Activated T-helper 1 cell treated with anti-CD3 and anti-CD28 coated beads, Interleukin-12 subunit alpha, Interleukin-12 subunit beta, Interleukin-2, Interleukin-4 antibody, amounts not matched to agents 30 ng/mL and 10 ng/mL and 1 ng/mL, durations not matched to agents 14 hours and 24 hours and 36 hours (primary cell): Measurements from ENCODE around the gene LETM1. TPM values are rescaled to one million over a fixed set of nuclear protein-coding genes. Genes with fewer than 3 reads are reported as not detected.
A peak's percentile ranks its signal among the peaks of the same experiment; 100 is the strongest.

Source experiments
- DNase-seq: peaks from one replicate; pipeline ENCODE4 v3.0.0; 2021; ENCODE audit warnings: low spot score
- H3K27ac Mint-ChIP-seq: one replicate; pipeline ENCODE4 v1.8.0; 2021; ENCODE audit warnings: mild to moderate bottlenecking, mixed read lengths
- H3K27me3 Mint-ChIP-seq: one replicate; pipeline ENCODE4 v1.8.0; 2022; ENCODE audit warnings: mild to moderate bottlenecking, moderate library complexity, mixed read lengths; ENCODE audit not compliant: insufficient read depth
- H3K36me3 Mint-ChIP-seq: one replicate; pipeline ENCODE4 v1.8.0; 2021; ENCODE audit warnings: low read depth, mixed read lengths
- H3K4me1 Mint-ChIP-seq: one replicate; pipeline ENCODE4 v1.8.0; 2021; ENCODE audit warnings: low read depth, mixed read lengths
- H3K4me3 Mint-ChIP-seq: one replicate; pipeline ENCODE4 v1.8.0; 2021; ENCODE audit warnings: mild to moderate bottlenecking, moderate library complexity, mixed read lengths
- H3K9me3 Mint-ChIP-seq: one replicate; pipeline ENCODE4 v1.8.0; 2021; ENCODE audit warnings: mixed read lengths
- intact Hi-C: fragments of 100-400 bp; cut with micrococcal nuclease; formaldehyde crosslinking; loops from one replicate; pipeline ENCODE4 v1.15.1; 2024
- total RNA-seq: library from RNA; stranded (reverse); gene quantifications from 2 replicates; pipeline ENCODE4 v1.2.3, GENCODE V29; 2022

The LETM1 gene
- total RNA-seq, 1 donor from 2014 or later, result 101 TPM

GRCh38 chr4:1870578-1871443, 14.9 kb upstream of the LETM1 start, which contains the start of gene NSD2:
NSD2 (plus strand) TSS chr4:1871393; CDS start chr4:1900655, 29,262 bp downstream.
- intact Hi-C loops, result loop anchor here (1.0 to 10.0 kb wide), 11 partner anchors 15 to 1204 kb away; partner anchors contain the start of genes CFAP99, CTBP1, FAM53A and GRK4
- no peaks in the 10 kb centered on the region for H3K9me3 Mint-ChIP-seq
- H3K27me3 Mint-ChIP-seq, result peaks cover 1% of the 10 kb centered on the region
- peaks cover 16% of the 10 kb centered on the region for H3K36me3 Mint-ChIP-seq
- H3K4me3 Mint-ChIP-seq, result peak within 1 kb of the TSS; percentile 100
- H3K4me1 Mint-ChIP-seq, result peaks cover 38% of the 10 kb centered on the region
- DNase-seq, result peak; percentile 89
- peak within 1 kb of the TSS; percentile 100 for H3K27ac Mint-ChIP-seq

GRCh38 chr4:1870328-1870577, 14.3 kb upstream of the LETM1 start:
- peaks cover 1% of the 10 kb centered on the region for H3K27me3 Mint-ChIP-seq
- intact Hi-C loops, result loop anchor here (1.0 to 10.0 kb wide), 9 partner anchors 14 to 1205 kb away; partner anchors contain the start of genes CFAP99, CTBP1, GRK4 and HAUS3
- H3K36me3 Mint-ChIP-seq, result peaks cover 16% of the 10 kb centered on the region
- no peaks in the 10 kb centered on the region for H3K9me3 Mint-ChIP-seq
- peak; percentile 83 for DNase-seq
- H3K4me1 Mint-ChIP-seq, result peaks cover 38% of the 10 kb centered on the region
- peak overlapping the region; percentile 88 for H3K4me3 Mint-ChIP-seq
- peak overlapping the region; percentile 95 for H3K27ac Mint-ChIP-seq

- intact Hi-C loops, result loop anchor here (1.0 to 10.0 kb wide), 9 partner anchors 13 to 1205 kb away; partner anchors contain the start of genes CFAP99, CTBP1, GRK4 and HAUS3
- H3K4me1 Mint-ChIP-seq, result peaks cover 34% of the 10 kb centered on the region
- no peaks in the 10 kb centered on the region for H3K9me3 Mint-ChIP-seq
- no peak for DNase-seq
- peaks cover 1% of the 10 kb centered on the region for H3K27me3 Mint-ChIP-seq
- peaks cover 15% of the 10 kb centered on the region for H3K36me3 Mint-ChIP-seq
- peak overlapping the region; percentile 95 for H3K27ac Mint-ChIP-seq
- peak overlapping the region; percentile 88 for H3K4me3 Mint-ChIP-seq
Observed at GRCh38 chr4:1869530-1870327, 13.8 kb upstream of the LETM1 start.

GRCh38 chr4:1868912-1869311, 13.0 kb upstream of the LETM1 start:
- DNase-seq, result no peak
- Mint-ChIP-seq H3K4me3 (peak overlapping the region; percentile 11), H3K4me1 (peaks cover 26% of the 10 kb centered on the region), H3K9me3 (no peaks in the 10 kb centered on the region), H3K27ac (no peak overlapping the region), H3K36me3 (peaks cover 8% of the 10 kb centered on the region), H3K27me3 (peaks cover 1% of the 10 kb centered on the region)
- intact Hi-C loops, result no loop called here

- no peaks in the 10 kb centered on the region for H3K9me3 Mint-ChIP-seq
- peak overlapping the region; percentile 11 for H3K4me3 Mint-ChIP-seq
- H3K27me3 Mint-ChIP-seq, result peaks cover 1% of the 10 kb centered on the region
- peaks cover 8% of the 10 kb centered on the region for H3K36me3 Mint-ChIP-seq
- H3K27ac Mint-ChIP-seq, result no peak overlapping the region
- intact Hi-C loops, result no loop called here
- H3K4me1 Mint-ChIP-seq, result peaks cover 20% of the 10 kb centered on the region
- DNase-seq, result no peak
Observed at GRCh38 chr4:1868293-1868692, 12.3 kb upstream of the LETM1 start.

- H3K4me3 Mint-ChIP-seq, result no peak overlapping the region
- no peak for DNase-seq
- peaks cover 18% of the 10 kb centered on the region for H3K4me1 Mint-ChIP-seq
- intact Hi-C loops, result no loop called here
- no peaks in the 10 kb centered on the region for H3K36me3 Mint-ChIP-seq
- no peak overlapping the region for H3K27ac Mint-ChIP-seq
- H3K9me3 Mint-ChIP-seq, result no peaks in the 10 kb centered on the region
- H3K27me3 Mint-ChIP-seq, result peaks cover 1% of the 10 kb centered on the region
Observed at GRCh38 chr4:1866189-1866661, 10.3 kb upstream of the LETM1 start.

GRCh38 chr4:1864076-1865008, 8.4 kb upstream of the LETM1 start:
- Mint-ChIP-seq H3K9me3 (no peaks in the 10 kb centered on the region), H3K27me3 (peaks cover under 1% of the 10 kb centered on the region), H3K36me3 (peaks cover under 1% of the 10 kb centered on the region), H3K4me1 (peaks cover 10% of the 10 kb centered on the region), H3K4me3 (no peak overlapping the region), H3K27ac (no peak overlapping the region)
- DNase-seq, result no peak
- intact Hi-C loops, result no loop called here

GRCh38 chr4:1863297-1864033, 7.5 kb upstream of the LETM1 start:
- no peaks in the 10 kb centered on the region for H3K27me3 Mint-ChIP-seq
- DNase-seq, result no peak
- intact Hi-C loops, result no loop called here
- H3K4me3 Mint-ChIP-seq, result no peak overlapping the region
- H3K36me3 Mint-ChIP-seq, result peaks cover 2% of the 10 kb centered on the region
- H3K27ac Mint-ChIP-seq, result no peak overlapping the region
- peaks cover 10% of the 10 kb centered on the region for H3K4me1 Mint-ChIP-seq
- no peaks in the 10 kb centered on the region for H3K9me3 Mint-ChIP-seq

GRCh38 chr4:1862961-1863296, 7.0 kb upstream of the LETM1 start:
- intact Hi-C loops, result no loop called here
- H3K27ac Mint-ChIP-seq, result no peak overlapping the region
- H3K9me3 Mint-ChIP-seq, result no peaks in the 10 kb centered on the region
- H3K4me3 Mint-ChIP-seq, result no peak overlapping the region
- peaks cover 2% of the 10 kb centered on the region for H3K36me3 Mint-ChIP-seq
- no peaks in the 10 kb centered on the region for H3K27me3 Mint-ChIP-seq
- H3K4me1 Mint-ChIP-seq, result peaks cover 10% of the 10 kb centered on the region
- no peak for DNase-seq

GRCh38 chr4:1862055-1862911, 6.3 kb upstream of the LETM1 start:
- peaks cover 2% of the 10 kb centered on the region for H3K36me3 Mint-ChIP-seq

GRCh38 chr4:1859389-1859753, 3.4 kb upstream of the LETM1 start:
- no peaks in the 10 kb centered on the region for H3K27me3 Mint-ChIP-seq
- no peak for DNase-seq
- H3K27ac Mint-ChIP-seq, result no peak overlapping the region
- H3K36me3 Mint-ChIP-seq, result peaks cover 2% of the 10 kb centered on the region
- H3K9me3 Mint-ChIP-seq, result no peaks in the 10 kb centered on the region
- H3K4me1 Mint-ChIP-seq, result peaks cover 23% of the 10 kb centered on the region
- H3K4me3 Mint-ChIP-seq, result no peak overlapping the region
- intact Hi-C loops, result loop anchor here (5.0 to 10.0 kb wide), 3 partner anchors 515 to 927 kb away; partner anchors contain the start of genes CTBP1, GAK, TMEM175 and UVSSA

More at GRCh38 chr4:1862055-1862911, 6.3 kb upstream of the LETM1 start:
- peak overlapping the region; percentile 58 for H3K4me3 Mint-ChIP-seq
- no peaks in the 10 kb centered on the region for H3K27me3 Mint-ChIP-seq
- no peak for DNase-seq
- intact Hi-C loops, result no loop called here
- H3K9me3 Mint-ChIP-seq, result no peaks in the 10 kb centered on the region
- no peak overlapping the region for H3K27ac Mint-ChIP-seq
- peaks cover 13% of the 10 kb centered on the region for H3K4me1 Mint-ChIP-seq
